GM19035 (cell line): ENCODE data around the gene MMP13.
A peak's percentile ranks its signal among the peaks of the same experiment; 100 is the strongest.
"Not testable (repeated sequence)": the region's sequence is repeated elsewhere in the genome, so short reads cannot be mapped to it uniquely, and the experiment has no call there.

Experiments used
- ATAC-seq: cut with Tn5 transposase; IDR thresholded peaks from one replicate; pipeline ENCODE4 v1.9.1; 2021; ENCODE audit not compliant: unreplicated experiment

The MMP13 gene

GRCh38 chr11:102955624-102956023, at the start of gene MMP13:
Gene MMP13 (minus strand): TSS chr11:102955732. CDS start chr11:102955705, 27 bp downstream.
- no peak for ATAC-seq

- not testable (repeated sequence) for ATAC-seq
Observed at GRCh38 chr11:103004234-103004633, 48.7 kb upstream of the MMP13 start.

- ATAC-seq: no peak
Observed at GRCh38 chr11:102994105-102994504, 38.6 kb upstream of the MMP13 start.

DNA sequence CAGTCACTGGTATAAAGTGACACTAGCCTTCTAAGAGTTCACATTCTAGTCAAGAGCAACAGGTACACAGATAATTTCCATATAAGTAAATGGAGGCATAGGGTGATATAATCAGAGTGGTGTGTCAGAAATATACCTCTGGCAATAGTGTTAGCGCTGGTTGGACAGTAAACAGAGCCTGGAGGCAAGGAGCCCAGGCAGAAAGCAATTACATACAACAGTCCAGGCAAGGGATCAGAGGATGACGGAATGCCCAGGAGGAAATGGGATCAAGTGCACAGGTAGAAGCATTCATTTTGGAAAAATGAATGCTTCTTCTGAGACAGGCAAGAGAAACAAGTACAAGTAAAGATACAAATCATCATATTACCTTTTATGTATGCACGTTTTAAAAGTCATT, 36.2 kb upstream of the MMP13 start:
- no peak for ATAC-seq

DNA sequence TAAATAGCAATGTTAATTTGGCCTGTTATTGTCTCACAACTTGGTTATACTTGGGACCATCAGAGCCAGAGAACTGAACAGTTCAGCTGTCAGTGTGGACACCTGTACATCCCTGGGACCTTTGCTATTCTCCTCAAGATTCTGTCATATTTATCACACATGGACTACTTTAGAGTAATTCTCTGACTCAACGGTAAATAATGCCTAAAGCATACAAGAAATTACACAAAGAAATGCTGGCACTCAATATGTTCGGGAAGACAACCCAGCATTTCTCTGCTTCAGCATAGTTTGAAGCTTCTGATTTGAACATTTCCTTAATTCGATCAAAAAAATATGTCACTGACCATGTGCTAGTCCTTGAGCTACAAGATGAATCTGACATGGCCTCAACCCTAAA, 34.6 kb upstream of the MMP13 start:
- no peak for ATAC-seq

- ATAC-seq: no peak
Observed at GRCh38 chr11:102989379-102990047, 34.0 kb upstream of the MMP13 start.

DNA sequence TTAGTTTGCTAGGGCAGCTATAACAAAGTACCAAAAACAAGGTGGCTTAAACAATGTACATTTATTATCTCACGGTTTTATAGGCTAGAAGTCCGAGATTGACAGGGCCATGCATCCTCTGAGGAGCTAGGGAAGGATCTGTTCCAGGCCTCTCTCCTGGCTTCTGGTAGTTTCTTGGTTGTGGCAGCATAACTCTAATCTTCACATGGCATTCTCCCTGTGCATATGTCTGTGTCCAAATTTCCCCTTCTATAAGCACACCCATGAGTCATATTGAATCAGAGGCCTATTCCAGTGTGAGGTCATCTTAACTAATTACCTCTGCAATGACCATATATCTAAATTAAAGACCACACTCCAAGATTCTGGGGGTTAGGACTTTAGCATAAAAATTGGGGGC, 31.3 kb upstream of the MMP13 start:
- no peak for ATAC-seq

DNA sequence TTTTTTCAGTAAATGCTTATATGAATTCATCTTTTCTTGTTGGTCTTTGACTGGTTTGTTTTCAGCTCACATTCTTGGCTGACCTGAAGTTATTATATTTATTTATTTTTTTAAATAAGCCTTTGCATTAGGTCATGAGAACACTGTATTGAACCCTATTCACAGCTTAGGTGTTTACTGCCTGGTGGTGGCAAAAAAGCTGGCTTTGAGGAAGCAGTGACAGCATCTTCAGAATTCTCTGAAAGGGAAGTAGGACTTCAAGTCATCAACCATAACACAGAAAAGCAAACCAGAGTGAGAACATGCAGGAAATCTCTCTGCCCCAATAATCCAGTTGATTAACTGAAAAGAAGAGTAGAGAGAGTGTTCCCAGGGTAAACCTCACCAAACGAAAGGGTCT, 30.3 kb upstream of the MMP13 start:
- ATAC-seq: no peak

- no peak for ATAC-seq
Observed at GRCh38 chr11:102983486-102983885, 28.0 kb upstream of the MMP13 start.

- peak; percentile 54 for ATAC-seq
Observed at GRCh38 chr11:102981324-102981910, 25.9 kb upstream of the MMP13 start.

GRCh38 chr11:102974552-102975280, 19.2 kb upstream of the MMP13 start:
- no peak for ATAC-seq

- ATAC-seq: not testable (repeated sequence)
Observed at GRCh38 chr11:102973698-102974097, 18.2 kb upstream of the MMP13 start.

DNA sequence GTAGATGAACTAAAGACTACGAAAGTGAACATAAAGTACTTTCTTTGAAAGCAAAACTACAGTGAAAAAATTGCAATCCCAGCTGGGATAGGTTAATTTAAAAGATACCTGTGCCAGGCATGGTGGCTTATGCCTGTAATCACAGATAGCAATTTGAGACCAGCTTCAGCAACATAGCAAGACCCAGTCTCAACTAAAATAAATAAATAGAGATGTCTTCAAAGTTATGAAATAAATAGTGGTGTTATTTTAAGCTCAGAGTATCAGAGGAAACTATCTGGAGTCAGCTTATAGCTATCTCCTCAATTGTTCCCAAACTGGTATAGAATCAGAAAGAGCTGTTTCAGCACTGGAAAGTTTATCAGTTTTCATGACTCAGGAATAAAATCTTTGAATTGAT, 17.3 kb upstream of the MMP13 start:
- no peak for ATAC-seq

- no peak for ATAC-seq
Observed at GRCh38 chr11:102971766-102972165, 16.2 kb upstream of the MMP13 start.

- no peak for ATAC-seq
Observed at GRCh38 chr11:102967497-102967896, 12.0 kb upstream of the MMP13 start.

GRCh38 chr11:102966011-102966410, 10.5 kb upstream of the MMP13 start:
- ATAC-seq: no peak

- ATAC-seq: no peak
Observed at GRCh38 chr11:102964867-102965266, 9.3 kb upstream of the MMP13 start.

- ATAC-seq: no peak
Observed at GRCh38 chr11:102957953-102958352, 2.4 kb upstream of the MMP13 start.

GRCh38 chr11:102950622-102951081, 4.9 kb downstream of the MMP13 start:
- no peak for ATAC-seq

DNA sequence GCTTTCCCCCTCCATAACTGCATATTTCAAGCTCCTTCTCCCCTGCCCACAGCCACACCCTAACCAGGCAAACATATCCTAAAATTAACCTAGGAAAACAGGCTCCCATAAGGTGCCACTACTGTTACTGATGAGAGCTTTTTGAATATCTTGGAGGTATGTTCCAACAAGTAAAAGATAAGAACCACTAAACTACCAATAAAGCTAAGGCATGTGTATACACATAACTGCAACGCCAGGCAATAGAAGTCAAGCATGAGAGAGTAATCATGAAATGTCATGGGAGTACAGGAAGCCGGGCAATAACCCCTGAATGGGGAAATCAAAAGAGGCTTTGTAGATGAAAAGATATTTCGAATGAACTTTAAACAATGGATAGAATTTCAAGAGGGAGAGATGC, 9.3 kb downstream of the MMP13 start:
- ATAC-seq: no peak

DNA sequence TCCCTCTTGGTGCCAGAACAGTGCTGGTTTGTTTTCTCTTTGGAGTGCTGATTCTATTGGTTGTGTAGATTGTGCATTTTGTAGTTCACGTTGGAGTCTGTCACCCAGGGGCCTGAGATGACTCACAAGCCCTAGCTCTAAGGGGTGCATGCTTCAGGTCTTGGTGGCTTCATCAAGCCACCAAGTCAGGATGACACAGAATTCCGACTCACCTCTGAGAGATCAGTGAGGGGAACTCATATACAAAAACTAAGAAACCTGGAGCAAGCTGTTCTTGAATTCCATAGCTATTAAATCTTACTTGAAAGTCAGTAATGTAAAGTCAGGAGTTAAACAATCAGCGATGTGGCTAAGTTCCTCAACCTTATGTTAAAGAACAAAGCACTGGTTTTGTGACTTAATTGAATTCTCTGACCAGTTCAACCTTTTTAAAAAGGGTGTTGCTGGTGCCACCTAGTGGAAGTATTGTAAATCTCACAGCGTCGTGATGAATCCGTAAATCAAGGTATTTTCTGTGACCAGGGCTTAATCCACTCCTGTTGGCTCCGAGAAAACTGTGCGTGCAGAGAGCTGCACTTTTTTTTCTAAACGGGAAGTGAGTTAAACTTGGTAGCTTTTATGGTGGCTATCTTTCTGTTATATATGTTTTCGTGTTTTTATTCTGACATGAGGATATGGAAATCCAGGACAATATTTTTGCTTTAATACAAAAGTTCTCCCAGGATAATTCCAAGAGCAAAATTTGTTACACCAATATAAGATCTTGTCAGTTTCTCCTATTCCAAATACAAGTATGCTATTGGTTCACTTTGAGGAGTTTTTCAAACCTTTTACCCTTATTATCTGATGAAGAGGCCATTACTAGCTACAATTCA, 14.6 kb downstream of the MMP13 start:
- ATAC-seq: peak; percentile 84
